Activated CD4-positive, alpha-beta T cell treated with anti-CD3 and anti-CD28 coated beads, Interleukin-2, amount 50 U/mL, for 1 hour (primary cell): ENCODE measurements around the gene FLOT2.
"Not testable (repeated sequence)": the region's sequence is repeated elsewhere in the genome, so short reads cannot be mapped to it uniquely, and the experiment has no call there.

Experiments used
- DNase-seq: peaks from one replicate; pipeline ENCODE4 v3.0.0-alpha.2; 2020

FLOT2 gene

GRCh38 chr17:28839221-28839620 is 58.3 kb downstream of the FLOT2 start:
- no peak for DNase-seq

GRCh38 chr17:28836541-28836940 is 61.0 kb downstream of the FLOT2 start:
- not testable (repeated sequence) for DNase-seq

GRCh38 chr17:28834420-28834819 is 63.1 kb downstream of the FLOT2 start:
- no peak for DNase-seq
